ENCODE measurements around the gene F7.

Gene F7

DNA sequence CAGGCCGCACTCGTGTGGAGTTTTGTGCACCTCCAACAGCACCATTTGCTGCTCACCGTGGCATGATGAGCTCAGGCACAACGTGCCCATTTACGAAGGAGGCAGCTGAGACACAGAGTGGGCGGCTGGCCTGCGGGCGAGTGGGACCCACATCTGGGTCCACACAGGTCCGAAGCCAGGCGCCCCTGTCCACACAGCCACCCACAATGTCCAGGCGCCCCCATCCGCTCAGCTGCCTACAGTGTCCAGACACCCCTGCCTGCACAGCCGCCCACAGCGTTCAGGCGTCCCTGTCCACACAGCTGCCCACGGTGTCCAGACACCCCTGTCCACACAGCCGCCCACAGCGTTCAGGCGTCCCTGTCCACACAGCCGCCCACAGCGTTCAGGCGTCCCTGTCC, 42.5 kb upstream of the F7 start:
- DNase-seq (ENCODE audit: extremely low read depth, insufficient read length), result no peak
- Histone ChIP-seq H3K36me3 (ENCODE audit: control insufficient read depth, insufficient read depth, low read length) (no peaks in the 10 kb centered on the region), H3K27me3 (replicated peaks; ENCODE audit: control insufficient read depth, insufficient read depth, low read length) (no peaks in the 10 kb centered on the region), H3K4me3 (replicated peaks; ENCODE audit: low read depth, low read length) (no peak overlapping the region)
- TF ChIP-seq, protein P1, sequence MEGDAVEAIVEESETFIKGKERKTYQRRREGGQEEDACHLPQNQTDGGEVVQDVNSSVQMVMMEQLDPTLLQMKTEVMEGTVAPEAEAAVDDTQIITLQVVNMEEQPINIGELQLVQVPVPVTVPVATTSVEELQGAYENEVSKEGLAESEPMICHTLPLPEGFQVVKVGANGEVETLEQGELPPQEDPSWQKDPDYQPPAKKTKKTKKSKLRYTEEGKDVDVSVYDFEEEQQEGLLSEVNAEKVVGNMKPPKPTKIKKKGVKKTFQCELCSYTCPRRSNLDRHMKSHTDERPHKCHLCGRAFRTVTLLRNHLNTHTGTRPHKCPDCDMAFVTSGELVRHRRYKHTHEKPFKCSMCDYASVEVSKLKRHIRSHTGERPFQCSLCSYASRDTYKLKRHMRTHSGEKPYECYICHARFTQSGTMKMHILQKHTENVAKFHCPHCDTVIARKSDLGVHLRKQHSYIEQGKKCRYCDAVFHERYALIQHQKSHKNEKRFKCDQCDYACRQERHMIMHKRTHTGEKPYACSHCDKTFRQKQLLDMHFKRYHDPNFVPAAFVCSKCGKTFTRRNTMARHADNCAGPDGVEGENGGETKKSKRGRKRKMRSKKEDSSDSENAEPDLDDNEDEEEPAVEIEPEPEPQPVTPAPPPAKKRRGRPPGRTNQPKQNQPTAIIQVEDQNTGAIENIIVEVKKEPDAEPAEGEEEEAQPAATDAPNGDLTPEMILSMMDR (IDR thresholded peaks at IDR 0.05; ENCODE audit: insufficient read depth, low read length, poor library complexity, severe bottlenecking), result no peak

DNA sequence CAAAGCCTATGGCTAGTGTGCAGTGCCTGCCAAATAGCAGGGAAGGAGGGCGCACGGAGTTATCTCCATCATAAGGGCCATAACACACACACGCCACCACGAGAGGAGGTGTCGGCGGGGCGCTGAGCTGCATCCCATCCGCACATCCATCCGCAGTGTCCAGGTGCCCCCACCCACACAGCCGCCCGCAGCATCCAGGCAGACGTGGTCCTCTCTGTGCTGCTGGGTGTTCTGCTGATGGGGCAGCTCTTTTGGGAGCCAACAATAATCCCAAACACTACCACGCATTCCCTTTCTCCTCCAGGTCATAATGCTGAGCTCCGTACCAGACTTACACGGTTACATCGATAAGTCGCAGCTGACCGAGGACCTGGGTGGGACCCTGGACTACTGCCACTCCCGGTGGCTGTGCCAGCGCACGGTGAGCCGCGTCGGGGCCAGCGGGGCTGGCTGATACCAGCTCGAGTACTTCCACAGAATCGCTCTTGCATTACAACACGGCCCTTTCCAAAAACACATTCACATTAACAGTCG, 41.5 kb upstream of the F7 start:
- Histone ChIP-seq H3K36me3 (ENCODE audit: control insufficient read depth, insufficient read depth, low read length) (no peaks in the 10 kb centered on the region), H3K4me3 (replicated peaks; ENCODE audit: low read depth, low read length) (no peak overlapping the region), H3K27me3 (replicated peaks; ENCODE audit: control insufficient read depth, insufficient read depth, low read length) (no peaks in the 10 kb centered on the region)
- no peak for DNase-seq (ENCODE audit: extremely low read depth, insufficient read length)
- TF ChIP-seq, protein P1 (IDR thresholded peaks at IDR 0.05; ENCODE audit: insufficient read depth, low read length, poor library complexity, severe bottlenecking), result no peak

DNA sequence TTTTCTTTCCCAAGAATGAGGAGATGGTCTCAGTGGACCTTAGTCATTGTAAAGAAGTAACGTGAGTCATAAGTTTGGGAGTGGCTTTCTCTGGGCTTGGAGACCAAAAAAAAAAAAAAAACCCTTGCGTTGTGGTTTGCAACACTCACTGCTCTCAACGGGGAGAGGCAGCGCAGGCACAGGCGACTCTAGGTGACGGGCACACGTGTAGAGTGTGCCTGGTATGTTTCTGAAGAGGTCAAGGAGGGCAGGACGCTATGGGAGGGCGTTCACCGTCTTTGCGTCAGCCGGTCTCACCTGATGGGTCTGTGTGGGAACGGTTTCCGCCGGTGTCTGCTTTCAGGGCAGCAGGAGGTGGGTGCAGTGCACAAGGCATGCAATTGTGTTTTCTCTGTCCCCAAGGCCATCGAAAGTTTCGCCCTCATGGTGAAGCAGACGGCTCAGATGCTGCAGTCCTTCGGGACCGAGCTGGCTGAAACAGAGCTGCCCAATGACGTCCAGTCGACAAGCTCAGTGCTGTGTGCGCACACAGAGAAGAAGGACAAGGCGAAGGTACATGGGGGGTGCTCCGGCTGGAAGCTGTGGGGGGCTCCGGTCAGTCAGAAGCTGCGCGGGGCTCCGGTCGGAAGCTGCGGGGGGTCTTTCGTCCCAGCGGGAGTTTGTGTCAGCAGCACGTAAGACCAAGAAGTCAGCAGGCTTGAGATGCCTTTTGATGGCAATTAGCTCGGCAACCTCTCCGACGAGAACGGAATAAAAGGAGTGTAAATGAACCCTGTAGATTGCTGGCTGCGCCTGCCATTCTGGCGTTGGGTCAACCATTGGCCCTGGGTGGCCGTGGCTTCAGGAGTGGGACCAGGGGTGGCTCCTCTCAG, 40.8 kb upstream of the F7 start:
- no peak for DNase-seq (ENCODE audit: extremely low read depth, insufficient read length)
- H3K27me3 ChIP-seq (replicated peaks; ENCODE audit: control insufficient read depth, insufficient read depth, low read length), result no peaks in the 10 kb centered on the region
- no peak overlapping the region for H3K4me3 ChIP-seq (replicated peaks; ENCODE audit: low read depth, low read length)
- no peaks in the 10 kb centered on the region for H3K36me3 ChIP-seq (ENCODE audit: control insufficient read depth, insufficient read depth, low read length)
- TF ChIP-seq, protein P1 (IDR thresholded peaks at IDR 0.05; ENCODE audit: insufficient read depth, low read length, poor library complexity, severe bottlenecking), result no peak

DNA sequence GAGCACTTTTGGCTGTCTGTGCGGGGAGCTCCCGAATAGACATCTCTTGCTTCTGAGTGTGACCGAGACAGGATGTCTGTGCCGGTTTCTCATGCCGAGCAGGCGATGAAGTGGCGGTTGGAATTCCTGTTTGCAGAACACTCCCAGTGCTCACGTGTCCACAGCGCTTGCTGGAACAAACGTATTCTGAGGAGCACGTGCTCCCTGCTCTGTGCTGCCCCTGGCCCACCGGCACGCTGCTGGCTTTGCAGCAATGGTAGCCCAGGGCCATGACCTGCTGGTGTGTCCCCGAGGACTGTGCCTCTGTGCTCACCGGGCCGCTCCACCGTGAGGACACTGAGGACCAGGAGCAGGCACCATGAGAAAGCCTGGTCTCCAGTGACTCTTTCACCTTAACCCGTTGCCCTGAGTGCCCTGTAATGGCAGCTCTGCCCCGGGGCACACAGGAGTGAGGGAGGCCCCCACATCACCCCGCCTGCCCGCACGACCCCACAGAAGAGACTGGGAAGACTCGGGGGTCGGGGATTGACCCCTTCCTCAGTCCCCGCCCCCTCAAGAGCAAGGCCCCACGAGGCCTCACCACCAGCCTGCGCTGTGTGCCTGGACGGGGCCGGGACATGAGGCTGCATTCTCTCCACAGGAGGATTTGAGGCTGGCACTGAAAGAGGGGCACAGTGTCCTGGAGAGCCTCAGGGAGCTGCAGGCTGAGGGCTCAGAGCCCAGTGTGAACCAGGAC, 40.0 kb upstream of the F7 start:
- H3K36me3 ChIP-seq (ENCODE audit: control insufficient read depth, insufficient read depth, low read length), result no peaks in the 10 kb centered on the region
- DNase-seq (ENCODE audit: extremely low read depth, insufficient read length), result no peak
- TF ChIP-seq, protein P1 (IDR thresholded peaks at IDR 0.05; ENCODE audit: insufficient read depth, low read length, poor library complexity, severe bottlenecking), result no peak
- no peak overlapping the region for H3K4me3 ChIP-seq (replicated peaks; ENCODE audit: low read depth, low read length)
- H3K27me3 ChIP-seq (replicated peaks; ENCODE audit: control insufficient read depth, insufficient read depth, low read length), result no peaks in the 10 kb centered on the region

DNA sequence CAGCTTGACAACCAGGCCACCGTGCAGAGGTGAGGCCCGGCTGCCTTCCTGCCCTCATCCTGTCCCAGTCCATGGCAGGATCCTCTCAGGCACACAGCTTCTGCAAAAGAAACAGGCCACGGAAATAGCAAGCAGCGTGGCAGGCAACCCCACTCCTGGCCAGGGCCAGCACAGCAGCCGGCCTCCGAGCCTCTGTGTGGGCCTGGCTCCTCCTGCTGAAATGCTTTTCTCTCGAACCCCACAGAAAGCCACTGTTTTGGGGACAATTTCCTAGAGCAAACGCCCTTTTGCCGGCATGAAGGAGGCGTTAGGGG, 39.5 kb upstream of the F7 start:
- Histone ChIP-seq H3K4me3 (replicated peaks; ENCODE audit: low read depth, low read length) (no peak overlapping the region), H3K36me3 (ENCODE audit: control insufficient read depth, insufficient read depth, low read length) (no peaks in the 10 kb centered on the region), H3K27me3 (replicated peaks; ENCODE audit: control insufficient read depth, insufficient read depth, low read length) (no peaks in the 10 kb centered on the region)
- TF ChIP-seq, protein P1 (IDR thresholded peaks at IDR 0.05; ENCODE audit: insufficient read depth, low read length, poor library complexity, severe bottlenecking), result no peak
- no peak for DNase-seq (ENCODE audit: extremely low read depth, insufficient read length)
